NCI-H2029 (cell line): Measurements from ENCODE around the gene ATRNL1.

Experiments
- DNase-seq: peaks from one replicate; lab custom pipeline; 2025; lab: John Stamatoyannopoulos, UW

The ATRNL1 gene

GRCh38 chr10:115985786-115986185, 892.6 kb downstream of the ATRNL1 start:
- DNase-seq, result no peak

DNA sequence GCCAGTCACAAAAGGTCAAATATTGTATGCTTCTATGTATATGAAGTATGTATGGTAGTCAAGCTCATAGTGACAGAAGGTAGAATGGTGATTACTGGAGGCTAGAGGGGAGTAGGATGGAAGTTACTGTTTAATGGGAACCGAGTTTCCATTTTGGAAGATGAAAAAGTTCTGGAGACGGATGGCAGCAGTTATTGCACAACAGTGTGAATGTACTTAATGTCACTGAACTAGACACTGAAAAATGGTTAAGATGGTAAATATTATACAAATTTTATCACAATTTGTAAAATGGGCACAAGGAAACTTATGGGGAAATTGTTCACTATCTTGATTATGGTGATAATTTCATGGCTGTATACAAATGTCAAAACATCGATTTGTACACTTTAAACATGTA, 895.2 kb downstream of the ATRNL1 start:
- no peak for DNase-seq

GRCh38 chr10:115989621-115990020, 896.5 kb downstream of the ATRNL1 start:
- no peak for DNase-seq

- no peak for DNase-seq
These were observed 899.2 kb downstream of the ATRNL1 start for GRCh38 chr10:115992236-115992986.

DNA sequence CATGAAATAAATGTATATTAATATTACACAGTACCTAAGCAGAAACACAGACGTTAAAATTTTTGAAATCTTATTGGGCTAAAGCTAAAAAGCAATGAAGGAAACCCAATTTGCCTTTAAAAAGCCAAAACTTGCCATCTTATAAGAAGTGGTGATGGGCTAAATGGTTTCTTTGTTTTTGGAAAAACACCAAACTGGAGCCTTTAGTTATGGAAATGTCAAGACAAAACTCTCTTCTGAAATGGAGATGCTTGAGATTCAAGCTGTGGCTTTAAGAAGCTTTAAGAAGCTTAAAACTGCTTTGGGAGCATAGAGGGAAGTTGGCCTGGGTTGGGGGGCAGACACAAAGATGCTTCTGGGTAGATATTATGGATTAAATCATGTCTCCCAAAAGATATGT, 902.9 kb downstream of the ATRNL1 start:
- DNase-seq, result no peak

GRCh38 chr10:115998301-115998700, 905.1 kb downstream of the ATRNL1 start:
- no peak for DNase-seq
